Fibroblast of mammary gland (primary cell): ENCODE measurements around the gene C1QB.

ENCODE experiments used
- DNase-seq: peaks from one replicate; pipeline ENCODE4 v3.0.0-alpha.2; 2010; ENCODE audit warnings: low read depth
- H3K4me3 ChIP-seq: 2 replicates; pipeline ENCODE4 v1.5.1; 2011; ENCODE audit warnings: low read depth, mild to moderate bottlenecking, low read length, moderate library complexity; ENCODE audit not compliant: control insufficient read depth
- TF ChIP-seq, protein P1 (sequence below): conservative IDR thresholded peaks from 2 replicates; pipeline ENCODE4 v1.5.1; 2011; ENCODE audit warnings: low read depth, low read length, inconsistent platforms; ENCODE audit not compliant: control insufficient read depth, insufficient read depth

Gene C1QB

DNA sequence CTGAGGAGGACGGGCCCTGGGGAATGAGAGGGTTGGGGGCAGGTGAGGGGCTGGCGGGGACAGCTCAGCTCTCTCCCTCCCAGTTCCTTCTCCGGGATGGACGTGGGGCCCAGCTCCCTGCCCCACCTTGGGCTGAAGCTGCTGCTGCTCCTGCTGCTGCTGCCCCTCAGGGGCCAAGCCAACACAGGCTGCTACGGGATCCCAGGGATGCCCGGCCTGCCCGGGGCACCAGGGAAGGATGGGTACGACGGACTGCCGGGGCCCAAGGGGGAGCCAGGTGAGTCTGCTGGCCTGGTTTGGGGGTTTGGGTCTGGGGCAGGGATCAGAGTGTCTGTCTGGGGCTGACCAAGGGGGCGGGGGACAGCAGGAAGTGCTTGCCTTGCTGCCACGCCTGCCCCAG lies 9.1 kb upstream of the C1QB start:
- H3K4me3 ChIP-seq, result no peak overlapping the region
- TF ChIP-seq, protein P1, sequence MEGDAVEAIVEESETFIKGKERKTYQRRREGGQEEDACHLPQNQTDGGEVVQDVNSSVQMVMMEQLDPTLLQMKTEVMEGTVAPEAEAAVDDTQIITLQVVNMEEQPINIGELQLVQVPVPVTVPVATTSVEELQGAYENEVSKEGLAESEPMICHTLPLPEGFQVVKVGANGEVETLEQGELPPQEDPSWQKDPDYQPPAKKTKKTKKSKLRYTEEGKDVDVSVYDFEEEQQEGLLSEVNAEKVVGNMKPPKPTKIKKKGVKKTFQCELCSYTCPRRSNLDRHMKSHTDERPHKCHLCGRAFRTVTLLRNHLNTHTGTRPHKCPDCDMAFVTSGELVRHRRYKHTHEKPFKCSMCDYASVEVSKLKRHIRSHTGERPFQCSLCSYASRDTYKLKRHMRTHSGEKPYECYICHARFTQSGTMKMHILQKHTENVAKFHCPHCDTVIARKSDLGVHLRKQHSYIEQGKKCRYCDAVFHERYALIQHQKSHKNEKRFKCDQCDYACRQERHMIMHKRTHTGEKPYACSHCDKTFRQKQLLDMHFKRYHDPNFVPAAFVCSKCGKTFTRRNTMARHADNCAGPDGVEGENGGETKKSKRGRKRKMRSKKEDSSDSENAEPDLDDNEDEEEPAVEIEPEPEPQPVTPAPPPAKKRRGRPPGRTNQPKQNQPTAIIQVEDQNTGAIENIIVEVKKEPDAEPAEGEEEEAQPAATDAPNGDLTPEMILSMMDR, result no peak
- no peak for DNase-seq

DNA sequence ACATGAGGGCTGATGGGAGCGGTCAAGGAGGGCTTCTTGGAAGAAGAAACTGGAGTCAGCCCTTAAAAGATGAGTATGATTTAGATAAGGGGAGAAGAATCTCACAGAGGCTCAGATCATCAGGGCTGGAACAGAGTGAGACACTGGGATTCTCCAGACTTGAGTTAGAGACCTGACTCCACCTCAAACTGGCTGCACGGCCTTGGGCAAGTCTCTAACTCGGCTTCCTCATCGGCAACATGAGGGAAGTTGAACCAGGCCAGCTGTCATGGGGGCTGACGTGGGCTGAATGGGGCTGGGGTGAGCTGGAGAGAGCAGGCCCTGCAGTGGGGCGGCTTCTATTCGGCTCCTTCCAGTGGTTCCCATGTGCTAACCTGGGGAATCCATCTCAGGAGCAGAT lies 7.1 kb upstream of the C1QB start:
- DNase-seq, result no peak
- TF ChIP-seq, protein P1, result no peak
- H3K4me3 ChIP-seq, result no peak overlapping the region

DNA sequence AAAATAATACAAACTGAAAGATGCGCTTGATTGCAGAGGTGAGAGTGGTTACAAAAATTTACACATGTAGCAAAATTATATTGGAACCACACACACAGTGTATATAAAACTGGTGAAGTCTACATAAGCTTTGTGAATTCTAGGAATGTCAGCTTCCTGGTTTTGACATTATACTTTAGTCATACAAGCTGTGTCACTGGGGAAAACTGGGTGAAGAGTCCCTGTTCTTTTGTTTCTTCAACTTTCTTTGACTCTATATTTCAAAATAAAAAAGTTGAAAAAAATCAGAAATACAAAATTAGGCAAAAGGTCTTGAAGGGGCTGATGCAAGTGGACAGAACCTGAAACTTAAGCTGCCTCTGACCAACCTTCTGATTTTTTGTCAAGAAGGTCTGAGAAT lies 6.7 kb upstream of the C1QB start:
- H3K4me3 ChIP-seq, result no peak overlapping the region
- TF ChIP-seq, protein P1, result no peak
- no peak for DNase-seq

DNA sequence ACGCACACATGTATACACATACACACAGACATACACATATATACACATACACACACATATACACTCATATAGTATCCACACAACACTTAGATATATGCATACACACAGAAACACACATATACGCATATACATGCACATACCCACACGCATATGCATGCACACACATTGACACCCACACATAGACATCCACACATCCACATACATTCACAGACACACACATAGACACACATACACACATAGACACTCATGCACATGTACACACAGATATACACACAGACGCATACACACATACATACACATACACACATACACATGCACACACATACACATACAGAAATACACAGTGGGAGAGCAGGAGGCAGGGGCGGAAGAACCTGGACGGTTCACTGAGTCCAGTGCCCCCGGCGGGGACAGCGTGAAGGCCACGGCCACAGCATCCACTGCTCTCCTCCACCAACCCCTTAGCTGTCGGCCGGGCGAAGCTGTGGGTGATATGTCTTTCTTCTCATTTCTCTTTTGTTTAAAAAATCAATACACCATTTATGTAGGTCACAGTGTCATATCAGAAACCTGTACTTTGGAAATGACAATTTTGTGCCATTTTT lies 2.8 kb upstream of the C1QB start:
- DNase-seq, result no peak
- TF ChIP-seq, protein P1, result no peak
- no peak overlapping the region for H3K4me3 ChIP-seq

DNA sequence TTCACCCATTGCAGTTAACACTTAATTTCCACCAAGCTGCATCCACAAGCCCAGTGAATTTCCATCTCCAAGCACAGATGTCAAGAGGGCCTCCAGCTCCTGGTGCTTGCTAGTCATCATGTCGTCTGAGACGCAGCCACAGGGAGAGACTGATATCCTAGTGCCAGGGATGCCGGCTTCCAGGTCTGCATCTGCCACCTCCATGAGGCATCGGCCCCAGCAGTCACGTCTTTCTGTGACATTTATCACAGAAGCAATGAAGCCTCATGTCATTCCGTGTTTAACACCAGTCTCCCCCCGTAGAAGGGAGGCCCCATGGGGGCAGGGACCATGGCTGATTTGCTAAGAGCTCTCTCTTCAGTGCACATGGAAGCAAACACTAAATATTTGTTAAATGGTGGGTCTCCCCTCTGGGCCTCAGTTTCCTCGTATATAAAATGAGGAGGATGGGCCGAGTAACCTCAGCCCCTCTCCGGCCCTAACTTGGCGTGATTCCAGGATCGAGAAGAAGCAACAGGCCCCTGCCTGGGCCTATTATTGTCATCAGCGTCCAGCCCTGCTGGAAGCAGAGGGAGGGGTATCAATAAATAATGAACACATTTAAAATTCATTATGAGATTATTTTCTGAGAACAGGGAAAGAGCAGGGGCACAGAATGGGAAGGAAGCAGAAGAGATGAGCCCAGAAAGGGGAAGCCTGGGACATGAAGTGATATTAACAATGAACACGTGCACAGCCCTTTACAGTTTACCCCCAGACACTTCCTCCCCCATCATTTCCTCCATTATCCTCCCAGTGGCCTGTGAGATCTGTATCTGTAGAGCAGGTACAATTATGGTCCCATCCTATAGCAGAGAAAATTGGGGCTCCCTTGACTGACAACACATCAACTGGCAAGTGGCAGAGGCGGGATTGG lies 837 bp upstream of the C1QB start:
- H3K4me3 ChIP-seq, result no peak overlapping the region
- DNase-seq, result no peak
- TF ChIP-seq, protein P1, result no peak

DNA sequence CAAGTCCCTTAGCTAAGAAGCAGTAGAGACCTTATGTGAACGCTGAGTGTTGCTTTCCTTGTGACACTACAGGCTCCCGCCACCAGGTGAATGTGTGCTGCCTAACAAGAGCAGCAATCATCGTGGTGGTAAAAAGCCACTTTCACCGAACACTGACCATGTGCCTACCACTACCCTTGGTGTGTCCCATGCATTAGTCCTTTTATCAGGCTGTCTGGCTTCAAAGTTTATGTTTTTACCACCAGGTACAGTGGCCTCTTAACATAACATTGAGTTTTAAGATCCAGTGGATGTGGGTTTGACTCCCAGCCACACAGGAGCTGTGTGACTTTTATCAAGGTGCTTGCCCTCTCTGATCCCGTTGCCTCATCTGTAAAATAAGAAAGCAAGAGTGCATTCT lies 1.7 kb downstream of the C1QB start:
- H3K4me3 ChIP-seq, result no peak overlapping the region
- TF ChIP-seq, protein P1, result no peak
- DNase-seq, result no peak
